GM19397 (cell line): ENCODE data around the gene ELOVL7.
"Not testable (repeated sequence)": the region's sequence is repeated elsewhere in the genome, so short reads cannot be mapped to it uniquely, and the experiment has no call there.

Source experiments
- ATAC-seq: cut with Tn5 transposase; IDR thresholded peaks from one replicate; pipeline ENCODE4 v1.9.1; 2021; ENCODE audit warnings: mild to moderate bottlenecking, moderate library complexity; ENCODE audit not compliant: unreplicated experiment

The ELOVL7 gene

GRCh38 chr5:60830581-60831127, 13.4 kb downstream of the ELOVL7 start:
- peak; percentile 44 for ATAC-seq

- no peak for ATAC-seq
These were observed 14.4 kb downstream of the ELOVL7 start for GRCh38 chr5:60829490-60830266.

DNA sequence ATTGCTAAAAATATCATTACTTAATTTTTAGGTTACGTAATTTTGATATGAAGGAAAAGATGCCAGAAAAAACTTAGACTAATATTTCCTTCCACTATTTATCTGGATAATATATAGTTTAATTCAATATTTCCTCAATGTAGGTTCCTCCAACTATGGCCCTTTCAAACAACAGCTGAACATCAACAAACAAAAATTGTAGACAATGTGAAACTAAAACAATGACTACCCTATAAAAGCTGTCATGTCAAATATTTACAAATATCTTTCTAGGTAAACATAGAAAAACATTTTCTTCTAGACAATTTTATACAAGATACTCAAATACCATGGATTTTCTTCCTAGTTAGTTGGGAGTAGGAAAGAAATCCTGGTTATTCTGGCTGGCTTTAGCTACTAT, 16.9 kb downstream of the ELOVL7 start:
- ATAC-seq, result no peak

DNA sequence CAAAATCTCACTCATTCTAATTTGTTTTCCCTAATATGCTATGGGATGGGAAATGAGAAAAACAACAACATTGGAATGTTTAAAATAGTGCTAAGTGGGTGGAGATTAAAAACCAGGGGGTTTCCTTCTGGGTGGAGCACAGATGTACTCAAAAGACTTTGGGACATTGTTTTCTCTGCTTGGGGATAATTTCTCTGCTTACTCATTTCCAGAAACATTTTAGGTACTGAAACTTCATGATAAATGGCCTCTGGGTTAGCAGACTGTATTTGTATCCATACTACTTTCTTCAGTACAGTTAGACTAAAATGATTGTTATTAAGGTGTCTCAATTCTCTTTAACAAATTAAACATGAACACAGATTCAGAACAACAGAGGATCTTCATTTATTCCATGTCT, 17.4 kb downstream of the ELOVL7 start:
- peak; percentile 70 for ATAC-seq

DNA sequence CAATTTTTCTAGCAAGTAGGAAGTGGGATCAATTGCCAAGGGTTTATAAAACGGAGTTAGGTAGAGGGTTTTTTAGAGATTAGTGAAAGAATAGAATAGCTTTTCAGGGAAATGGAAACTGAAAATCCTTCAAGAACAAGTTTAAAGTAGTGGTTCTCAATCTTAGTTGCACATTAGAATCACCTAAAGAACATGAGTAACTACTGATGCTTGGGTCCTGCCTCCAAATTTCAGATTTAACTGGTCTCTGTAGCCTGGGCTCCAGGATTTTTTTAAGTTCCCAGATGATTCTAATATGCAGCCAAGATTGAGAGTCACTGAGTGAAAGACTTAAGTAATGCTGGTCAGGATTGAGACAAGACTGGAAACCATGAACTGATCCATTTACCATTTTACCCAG, 20.5 kb downstream of the ELOVL7 start:
- ATAC-seq, result no peak

GRCh38 chr5:60822285-60822556, 21.8 kb downstream of the ELOVL7 start:
- ATAC-seq, result peak; percentile 58

DNA sequence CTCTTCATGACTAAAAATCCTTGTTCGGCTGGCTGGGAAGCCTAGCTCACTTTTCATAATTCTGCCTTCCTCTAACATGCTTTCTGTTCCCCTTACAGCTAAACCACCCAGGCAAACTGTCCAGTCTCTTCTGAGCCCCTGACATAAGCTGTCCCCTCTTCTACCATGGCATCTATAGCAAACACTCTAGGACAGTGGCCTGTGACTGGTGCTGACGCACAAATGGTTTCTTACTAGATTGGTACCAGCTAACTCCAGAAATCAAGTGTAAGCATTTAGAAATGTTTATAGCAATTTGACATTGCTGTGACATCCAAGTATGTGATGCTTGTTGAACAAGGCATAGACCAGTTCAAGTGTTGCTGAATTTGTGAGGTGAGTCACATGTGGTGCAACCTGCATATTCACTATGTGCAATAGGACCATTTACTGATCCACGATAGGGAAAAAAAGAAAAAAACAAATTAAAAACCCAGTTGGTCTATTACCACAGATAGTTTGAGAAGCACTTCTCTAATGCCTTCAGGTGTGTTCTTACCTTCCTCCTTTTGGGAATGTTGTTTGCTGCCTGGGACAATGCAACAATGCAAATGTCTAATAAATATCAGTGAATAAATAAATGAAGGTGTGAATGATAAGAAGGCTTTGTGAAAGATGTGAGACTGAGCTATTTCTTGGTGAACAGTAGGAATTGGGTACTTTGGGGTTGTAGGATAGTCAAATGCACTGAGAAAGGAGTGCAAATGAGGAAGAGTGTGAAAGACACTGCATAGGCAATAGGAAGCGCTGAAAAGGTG, 22.4 kb downstream of the ELOVL7 start:
- no peak for ATAC-seq

DNA sequence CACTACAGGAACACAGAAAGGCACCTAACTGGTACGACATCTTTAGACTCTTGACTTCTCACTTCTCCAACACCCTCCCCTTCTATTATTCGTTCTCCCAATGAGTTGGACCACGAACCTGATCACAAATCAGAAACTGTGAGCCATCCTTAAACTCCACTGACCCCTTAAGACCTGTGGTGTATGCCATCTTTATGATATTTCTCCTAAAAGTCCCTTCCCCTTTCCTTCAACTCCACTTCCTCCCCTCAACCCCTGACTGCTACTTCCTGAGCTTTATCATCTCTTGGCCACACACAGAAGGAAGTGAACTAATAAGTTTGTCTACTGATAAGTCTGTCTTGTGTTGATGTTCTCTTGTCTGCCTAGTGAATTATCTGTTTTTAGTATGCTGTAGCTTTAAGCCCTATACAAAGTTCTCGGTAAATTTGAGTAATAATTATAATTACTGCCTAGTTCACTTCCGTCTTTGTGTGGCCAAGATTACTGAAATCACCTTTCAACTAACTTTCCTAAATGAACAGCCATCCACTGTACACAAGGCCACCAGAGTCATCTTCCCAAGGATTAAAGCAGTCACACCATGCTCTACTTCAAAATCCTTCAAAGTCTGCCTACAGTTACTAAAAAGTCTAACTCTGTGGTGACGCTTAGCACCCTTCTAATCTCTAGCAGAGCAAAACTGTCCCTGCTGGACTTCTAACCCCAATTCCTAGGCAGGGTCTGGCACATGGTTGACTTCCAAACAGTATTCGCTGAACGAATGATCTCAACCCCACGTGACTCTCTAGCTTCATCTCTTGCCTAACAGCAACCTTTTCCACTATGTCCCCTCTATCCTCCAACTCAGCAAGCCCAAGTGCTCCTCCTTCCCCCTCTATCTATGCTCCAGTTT, 23.2 kb downstream of the ELOVL7 start:
- ATAC-seq, result no peak

DNA sequence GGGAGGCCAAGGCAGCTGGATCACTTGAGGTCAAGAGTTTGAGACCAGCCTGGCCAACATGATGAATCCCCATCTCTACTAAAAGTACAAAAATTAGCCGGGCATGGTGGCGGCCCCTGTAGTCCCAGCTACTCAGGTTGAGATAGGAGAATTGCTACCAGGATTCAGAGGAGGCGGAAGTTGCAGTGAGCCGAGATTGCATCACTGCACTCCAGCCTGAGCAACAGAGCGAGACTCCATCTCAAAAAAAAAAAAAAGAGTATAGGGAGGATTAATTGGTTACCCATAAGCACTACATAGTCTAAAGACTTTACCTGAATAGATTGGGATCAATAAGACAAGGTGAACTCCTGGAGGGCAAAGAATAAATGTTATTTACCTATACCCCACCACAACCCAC, 27.9 kb downstream of the ELOVL7 start:
- not testable (repeated sequence) for ATAC-seq

DNA sequence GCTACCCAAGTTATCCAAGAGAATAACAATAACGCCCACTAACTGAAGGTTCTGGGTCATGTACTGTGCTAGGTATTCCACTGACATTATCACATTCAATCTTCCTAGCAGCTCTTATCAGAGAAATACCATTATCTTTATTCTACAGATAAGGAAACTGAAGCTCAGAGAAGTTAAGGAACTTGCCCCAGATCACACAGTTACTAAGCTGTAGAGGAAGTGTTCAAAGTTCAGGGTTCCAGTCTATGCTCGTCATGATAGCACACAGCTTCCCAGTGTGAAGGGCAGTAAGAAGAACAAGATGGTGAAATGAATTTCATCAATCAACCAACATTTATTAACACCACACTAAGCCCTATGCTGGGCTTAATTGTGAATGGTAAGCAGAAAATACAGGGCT, 29.6 kb downstream of the ELOVL7 start:
- no peak for ATAC-seq

DNA sequence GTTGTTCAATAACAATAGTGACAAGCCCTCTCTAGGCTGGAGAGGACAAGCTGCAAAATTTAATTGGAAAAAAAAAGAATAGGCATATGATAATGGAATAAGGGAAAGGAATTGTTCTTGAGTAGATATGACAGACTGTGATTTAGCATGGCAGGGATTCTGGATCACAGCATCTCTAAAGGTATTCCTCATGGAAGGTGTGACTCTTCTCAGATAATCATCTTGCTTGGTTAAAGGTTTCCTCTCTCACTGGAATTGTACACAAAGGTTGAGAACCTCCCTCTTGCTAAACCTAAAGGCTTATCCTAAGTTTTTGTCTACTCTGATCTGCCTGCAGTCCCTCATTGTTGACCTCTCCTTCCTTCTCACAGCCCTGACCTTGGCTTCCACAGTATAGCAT, 31.6 kb downstream of the ELOVL7 start:
- no peak for ATAC-seq

- ATAC-seq, result peak; percentile 47
These were observed 33.0 kb downstream of the ELOVL7 start for GRCh38 chr5:60811105-60811504.

DNA sequence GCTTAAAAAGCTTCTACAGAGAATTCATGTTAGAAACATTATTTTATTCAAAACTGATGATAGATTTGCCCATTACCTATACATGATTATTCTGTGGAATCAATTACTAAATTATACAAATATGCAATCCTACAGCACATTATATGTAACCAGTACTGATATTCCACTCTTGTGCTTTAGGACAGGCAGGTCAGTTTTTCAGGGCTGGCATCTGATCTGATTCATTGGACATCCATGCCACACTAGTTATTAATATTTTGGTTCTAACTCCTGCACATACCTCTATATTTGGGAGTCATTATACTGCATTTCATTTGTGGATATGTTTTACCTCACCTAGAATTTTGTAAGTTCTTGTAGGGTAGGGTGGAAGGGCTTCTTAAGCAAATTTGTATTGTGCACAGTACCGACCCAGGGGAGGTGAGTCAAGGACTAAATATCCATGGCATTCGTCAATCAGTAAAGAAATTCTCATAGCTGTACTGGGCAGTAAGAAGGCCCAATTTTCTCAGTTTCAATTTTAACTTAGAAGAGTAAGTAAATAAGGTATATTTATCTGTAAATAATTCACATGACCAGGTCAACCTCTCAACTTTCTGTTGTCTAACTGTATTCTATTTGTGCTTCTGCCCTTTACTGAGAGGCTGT, 33.5 kb downstream of the ELOVL7 start:
- ATAC-seq, result peak; percentile 83

GRCh38 chr5:60809891-60810425, 34.1 kb downstream of the ELOVL7 start:
- ATAC-seq, result no peak

GRCh38 chr5:60806591-60807243, 37.4 kb downstream of the ELOVL7 start:
- ATAC-seq, result no peak

GRCh38 chr5:60805463-60805862, 38.6 kb downstream of the ELOVL7 start:
- ATAC-seq, result no peak

DNA sequence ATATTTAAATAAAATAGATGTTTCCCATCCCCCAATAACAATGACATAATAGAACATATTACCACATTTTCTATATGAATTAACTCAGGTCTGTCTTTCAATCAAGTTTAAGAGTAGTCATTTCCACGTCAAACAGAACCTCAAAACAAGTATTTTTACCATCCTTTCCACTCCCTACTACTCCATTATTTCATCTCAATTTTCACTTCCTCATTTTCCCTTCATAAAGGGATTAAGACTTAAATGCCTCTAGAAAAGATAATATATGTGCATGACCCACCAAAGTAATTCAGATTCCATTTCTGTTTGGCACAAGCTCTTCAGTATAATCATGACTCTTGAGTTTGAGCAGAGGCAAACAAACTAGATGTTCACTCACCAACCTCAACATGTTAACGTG, 40.4 kb downstream of the ELOVL7 start:
- no peak for ATAC-seq

- ATAC-seq, result no peak
These were observed 41.1 kb downstream of the ELOVL7 start for GRCh38 chr5:60802986-60803385.

GRCh38 chr5:60802226-60802625, 41.8 kb downstream of the ELOVL7 start:
- no peak for ATAC-seq
